COR-L47 (cell line): ENCODE data around the gene ADK.
"Not testable (repeated sequence)": the region's sequence is repeated elsewhere in the genome, so short reads cannot be mapped to it uniquely, and the experiment has no call there.

Source experiments
- DNase-seq: peaks from one replicate; lab custom pipeline; 2025; lab: John Stamatoyannopoulos, UW

ADK gene

GRCh38 chr10:74498664-74499063, 347.6 kb downstream of the ADK start:
- DNase-seq, result not testable (repeated sequence)

GRCh38 chr10:74500026-74500704, 349.1 kb downstream of the ADK start:
- DNase-seq, result no peak

- no peak for DNase-seq
Measured at GRCh38 chr10:74500816-74501215, 349.8 kb downstream of the ADK start.

GRCh38 chr10:74502963-74503608, 352.1 kb downstream of the ADK start:
- no peak for DNase-seq

GRCh38 chr10:74507951-74508350, 356.9 kb downstream of the ADK start:
- DNase-seq, result no peak

- no peak for DNase-seq
Measured at GRCh38 chr10:74510594-74510993, 359.6 kb downstream of the ADK start.

GRCh38 chr10:74511051-74511450, 360.0 kb downstream of the ADK start:
- DNase-seq, result no peak

- no peak for DNase-seq
Measured at GRCh38 chr10:74514322-74514721, 363.3 kb downstream of the ADK start.

GRCh38 chr10:74518061-74518460, 367.0 kb downstream of the ADK start:
- no peak for DNase-seq

- no peak for DNase-seq
Measured at GRCh38 chr10:74521526-74521925, 370.5 kb downstream of the ADK start.

GRCh38 chr10:74523199-74523598, 372.2 kb downstream of the ADK start:
- DNase-seq, result no peak

GRCh38 chr10:74525885-74526284, 374.9 kb downstream of the ADK start:
- DNase-seq, result no peak

- not testable (repeated sequence) for DNase-seq
Measured at GRCh38 chr10:74527611-74528010, 376.6 kb downstream of the ADK start.

- DNase-seq, result no peak
Measured at GRCh38 chr10:74529205-74529604, 378.2 kb downstream of the ADK start.

- DNase-seq, result no peak
Measured at GRCh38 chr10:74530981-74531380, 380.0 kb downstream of the ADK start.

GRCh38 chr10:74539317-74539716, 388.3 kb downstream of the ADK start:
- no peak for DNase-seq

- DNase-seq, result no peak
Measured at GRCh38 chr10:74541375-74541774, 390.4 kb downstream of the ADK start.

- DNase-seq, result no peak
Measured at GRCh38 chr10:74542077-74542476, 391.1 kb downstream of the ADK start.

GRCh38 chr10:74543276-74543675, 392.3 kb downstream of the ADK start:
- DNase-seq, result no peak

GRCh38 chr10:74544106-74544505, 393.1 kb downstream of the ADK start:
- no peak for DNase-seq

GRCh38 chr10:74548676-74549075, 397.7 kb downstream of the ADK start:
- DNase-seq, result no peak

GRCh38 chr10:74556072-74556705, 405.2 kb downstream of the ADK start:
- DNase-seq, result no peak

GRCh38 chr10:74557098-74557497, 406.1 kb downstream of the ADK start:
- DNase-seq, result no peak
